Psoas muscle (tissue), 8 donors: Measurements from ENCODE around the gene PIANP. TPM values are rescaled to one million over a fixed set of nuclear protein-coding genes. Genes with fewer than 3 reads are reported as not detected.

Experiments
- ATAC-seq, 4 donors: fragments of 200-7000 bp; cut with Tn5 transposase; one replicate each; pipeline ENCODE4 v1.9.1; 2020; ENCODE audit warnings: moderate library complexity in 3 of 4, mild to moderate bottlenecking in 2 of 4
- DNase-seq, 2 donors: peaks; one replicate each; pipeline ENCODE4 v3.0.0-alpha.2; 2020
- H3K27ac ChIP-seq: fragments of 200-600 bp; one replicate; pipeline ENCODE4 v1.8.0; 2022
- H3K27me3 ChIP-seq, 3 donors: fragments of 200-600 bp in 1 of 3; one replicate each; pipeline versions ENCODE4 v1.6.1 to v1.8.0; 2013 to 2022; ENCODE audit warnings: low read length in 2 of 3, mild to moderate bottlenecking in 2 of 3, moderate library complexity in 1 of 3; ENCODE audit not compliant: insufficient read depth in 3 of 3
- H3K36me3 ChIP-seq, 2 donors: fragments of 200-600 bp in 1 of 2; one replicate each; pipeline versions ENCODE4 v1.6.1 to v1.8.0; 2013 to 2022; ENCODE audit warnings: low read depth in 1 of 2, mild to moderate bottlenecking in 1 of 2, moderate library complexity in 1 of 2; ENCODE audit not compliant: insufficient read depth in 1 of 2
- H3K4me1 ChIP-seq: fragments of 200-600 bp; one replicate; pipeline ENCODE4 v1.8.0; 2022
- H3K4me3 ChIP-seq: fragments of 200-600 bp; one replicate; pipeline ENCODE4 v1.8.0; 2022; ENCODE audit warnings: mild to moderate bottlenecking
- H3K9me3 ChIP-seq: fragments of 200-600 bp; one replicate; pipeline ENCODE4 v1.8.0; 2022
- CTCF ChIP-seq: fragments of 200-600 bp; IDR thresholded peaks from one replicate; pipeline ENCODE4 v1.8.0; 2022; ENCODE audit warnings: antibody characterized with exemption
- WGBS, 3 donors: extraction: QIAGEN DNeasy Blood & Tissue Kit; methylation state at CpG; one replicate each; pipeline versions ENCODE4 v1.1.6 to v1.1.7; 2013; 5-methylcytosine and 5-hydroxymethylcytosine counted together
- intact Hi-C, 2 donors: fragments of 100-400 bp; cut with DNase I; formaldehyde crosslinking; loops; one replicate each; pipeline versions ENCODE4 v1.11.0 to v1.14.2; 2022
- polyA plus RNA-seq, 3 donors: library from polyadenylated mRNA; stranded (reverse); fragments of 200-250 nt; gene quantifications; one replicate each; pipeline ENCODE4 v1.2.3, GENCODE V29; 2013
- total RNA-seq, 4 donors: library from RNA; stranded (reverse); fragmentation: NEBNext Ultra II Directional in 2 of 4; extraction: Animal tissue kit (Norgen Biotek cat#: 25700) in 2 of 4; gene quantifications; one replicate each; pipeline versions ENCODE4 v1.2.1 to v1.2.4, GENCODE V29; 2021 to 2023
- donor health status: healthy with polysubstance abuse.
- donor health status: DM: no; HTN: no; CAD: no; lungs with moderate emphysema.
- donor health status: Bipolar disorder and iron deficiency.
- donor health status: healthy.
- donor health status: DM: yes; HTN: yes; CAD: no.
- donor health status: DM: no; HTN: no; CAD: no.
- donor health status: DM: no; HTN: no; CAD: no.
- donor health status: DM: yes; HTN: yes; CAD: no.

PIANP gene
- total and polyA plus RNA-seq, 7 donors = 0.10 to 0.21 (median 0.17) TPM; not detected in 2

DNA sequence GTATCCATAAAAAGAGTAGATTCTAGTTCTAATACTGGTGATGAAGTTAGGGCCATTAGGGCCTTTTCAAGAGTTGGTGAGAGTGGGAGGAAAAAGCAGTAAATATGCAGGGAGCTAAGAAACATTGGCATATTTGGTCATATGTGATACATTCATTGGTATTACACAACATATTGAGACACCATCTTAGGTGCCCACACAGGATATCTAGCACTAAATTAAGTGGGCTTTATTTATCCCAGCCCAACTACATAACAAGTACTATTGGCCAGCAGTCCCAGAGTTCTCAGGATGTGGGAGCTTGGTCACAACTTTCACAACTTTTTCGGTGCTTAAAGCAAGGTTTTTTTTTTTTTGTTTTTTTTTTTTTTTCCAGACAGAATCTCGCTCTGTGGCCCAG, 35.7 kb downstream of the PIANP start:
- Histone ChIP-seq H3K4me3 (no peak overlapping the region), H3K9me3 (no peaks in the 10 kb centered on the region), H3K36me3 (peaks cover 13 to 41% of the 10 kb centered on the region in 2 donors), H3K27ac (no peak overlapping the region), H3K4me1 (peaks cover 11% of the 10 kb centered on the region), H3K27me3 (no peaks in the 10 kb centered on the region)
- ATAC-seq (no peak), DNase-seq (no peak)
- no peak for TF ChIP-seq CTCF
- 81 to 92% (median 89%) methylated on average over 2 of the region's 2 CpGs for WGBS, 3 donors
- intact Hi-C loops = loop anchor here (5.0 kb wide), 1 partner anchor 48 kb away; no protein-coding TSS in a partner anchor

GRCh38 chr12:6662906-6663742, 37.5 kb downstream of the PIANP start, which contains the start of gene ING4:
Gene ING4, minus strand, starts transcription at chr12:6663119. Its CDS starts 18 bp downstream, at chr12:6663101.
- peaks cover 11% of the 10 kb centered on the region for H3K4me1 ChIP-seq
- peak; percentile 97 to 98 for DNase-seq
- peaks cover 6 to 27% of the 10 kb centered on the region in 2 donors for H3K36me3 ChIP-seq
- no peak for TF ChIP-seq CTCF
- WGBS, 3 donors = 2 to 3% (median 2%) methylated on average over 36 to 37 of the region's 37 CpGs
- H3K27me3 ChIP-seq = no peaks in the 10 kb centered on the region
- H3K9me3 ChIP-seq = no peaks in the 10 kb centered on the region
- peak within 1 kb of the TSS; percentile 77 for H3K4me3 ChIP-seq
- peak; percentile 100 for ATAC-seq
- H3K27ac ChIP-seq = peak within 1 kb of the TSS; percentile 86
- intact Hi-C loops = loop anchor here (1.0 to 5.0 kb wide), 2 partner anchors 26 to 46 kb away; partner anchors contain the start of gene ZNF384 (in 1 of the 2)

- intact Hi-C loops = loop anchor here (5.0 kb wide), 1 partner anchor 45 kb away; no protein-coding TSS in a partner anchor
- H3K9me3 ChIP-seq = no peaks in the 10 kb centered on the region
- peak in 2 of 4 donors; percentile 24 to 61 for ATAC-seq
- 0 to 2% (median 0%) methylated on average over 10 of the region's 10 CpGs for WGBS, 3 donors
- no peaks in the 10 kb centered on the region for H3K27me3 ChIP-seq
- peak overlapping the region; percentile 86 for H3K27ac ChIP-seq
- peak overlapping the region; percentile 77 for H3K4me3 ChIP-seq
- peaks cover 11% of the 10 kb centered on the region for H3K4me1 ChIP-seq
- no peak for TF ChIP-seq CTCF
- peaks cover 6 to 26% of the 10 kb centered on the region in 2 donors for H3K36me3 ChIP-seq
- no peak for DNase-seq
These were observed 38.1 kb downstream of the PIANP start for GRCh38 chr12:6662602-6662905.

DNA sequence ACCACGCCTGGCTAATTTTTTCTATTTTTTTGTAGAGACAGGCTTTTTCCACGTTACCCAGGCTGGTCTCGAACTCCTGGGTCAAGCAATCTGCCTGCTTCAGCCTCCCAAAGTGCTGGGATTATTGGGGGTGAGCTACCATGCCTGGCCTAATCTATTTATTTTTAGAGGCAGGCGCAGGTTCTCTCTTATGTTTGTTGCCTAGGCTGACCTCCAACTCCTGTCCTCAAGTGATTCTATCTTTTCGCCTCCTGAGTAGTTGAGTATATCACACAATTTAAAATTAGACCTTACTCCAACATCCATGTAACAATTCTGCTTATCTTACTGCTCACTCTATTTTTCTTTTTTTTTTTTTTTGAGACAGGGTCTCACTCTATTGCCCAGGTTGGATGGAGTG, 46.6 kb downstream of the PIANP start:
- intact Hi-C loops = no loop called here
- H3K36me3 ChIP-seq = peaks cover 4 to 91% of the 10 kb centered on the region in 2 donors
- DNase-seq (no peak), ATAC-seq (no peak)
- WGBS, 3 donors = 74 to 91% (median 75%) methylated on average over 5 of the region's 5 CpGs
- no peaks in the 10 kb centered on the region for H3K27me3 ChIP-seq
- no peaks in the 10 kb centered on the region for H3K4me1 ChIP-seq
- no peaks in the 10 kb centered on the region for H3K9me3 ChIP-seq
- no peak for TF ChIP-seq CTCF
- H3K27ac ChIP-seq = no peak overlapping the region
- H3K4me3 ChIP-seq = no peak overlapping the region
